Measurements from ENCODE around the gene KRT83. TPM values are rescaled to one million over a fixed set of nuclear protein-coding genes. Genes with fewer than 3 reads are reported as not detected.

KRT83 gene
- total RNA-seq, 1 donor from 2014 or later, result not detected

Other genes with a start within 250 kb of the KRT83 start
- 0.46 TPM for gene SMIM41, start 241.7 kb downstream of the KRT83 start, total RNA-seq
- 15.5 TPM for gene KRT80, start 129.4 kb downstream of the KRT83 start, total RNA-seq
- 335 TPM for gene KRT7, start 88.2 kb downstream of the KRT83 start, total RNA-seq
- 1.1 TPM for gene KRT86, start 46.8 kb downstream of the KRT83 start, total RNA-seq
- gene KRT81, start 29.9 kb downstream of the KRT83 start, total RNA-seq, result 0.55 TPM
- not detected for gene KRT85, start 46.1 kb upstream of the KRT83 start, total RNA-seq
- gene KRT84, start 64.3 kb upstream of the KRT83 start, total RNA-seq, result not detected
- gene KRT82, start 84.9 kb upstream of the KRT83 start, total RNA-seq, result not detected
- gene KRT75, start 113.0 kb upstream of the KRT83 start, total RNA-seq, result not detected
- gene KRT6B, start 130.7 kb upstream of the KRT83 start, total RNA-seq, result not detected
- not detected for gene KRT6C, start 152.4 kb upstream of the KRT83 start, total RNA-seq
- not detected for gene KRT6A, start 171.9 kb upstream of the KRT83 start, total RNA-seq
- gene KRT5, start 199.0 kb upstream of the KRT83 start, total RNA-seq, result not detected
- not detected for gene KRT71, start 231.7 kb upstream of the KRT83 start, total RNA-seq

All from mucosa of gallbladder (tissue), 1 donor.